ENCODE data around the gene ECM2. TPM values are rescaled to one million over a fixed set of nuclear protein-coding genes. Genes with fewer than 3 reads are reported as not detected.

ECM2 gene
- total RNA-seq, 2 experiments from 2014 or later = not detected

- no peak for ATAC-seq (ENCODE audit: low read depth)
- H3K4me3 Mint-ChIP-seq = no peak overlapping the region
These were observed 89.3 kb downstream of the ECM2 start for GRCh38 chr9:92446536-92446935.

More at GRCh38 chr9:92446536-92446935, 89.3 kb downstream of the ECM2 start:
- Mint-ChIP-seq H3K27ac (no peak overlapping the region), H3K9me3 (peaks cover 1% of the 10 kb centered on the region), H3K36me3 (peaks cover 6% of the 10 kb centered on the region), H3K4me1 (no peaks in the 10 kb centered on the region), H3K27me3 (no peaks in the 10 kb centered on the region)
- DNase-seq = no peak
- POLR2A ChIA-PET = no interaction called here

Small RNA genes lying within 50 kb of the gene (microRNA-seq; reads per million reads assigned to microRNA genes)
- not detected for gene MIR4670

Other genes starting within 250 kb of the ECM2 start
- 100 to 1,000 TPM; 120 to 123 TPM for gene IARS1, start 242.3 kb downstream of the ECM2 start, total RNA-seq
- gene NOL8, start 210.6 kb downstream of the ECM2 start, total RNA-seq = 10 to 100 TPM; 65.6 to 69.2 TPM
- 10 to 100 TPM; 19.6 to 20.6 TPM for gene CENPP, start 210.0 kb downstream of the ECM2 start, total RNA-seq
- not detected for gene OGN, start 131.4 kb downstream of the ECM2 start, total RNA-seq
- gene OMD, start 111.5 kb downstream of the ECM2 start, total RNA-seq = not detected
- not detected for gene ASPN, start 53.5 kb downstream of the ECM2 start, total RNA-seq
- gene IPPK, start 134.1 kb upstream of the ECM2 start, total RNA-seq = 1 to 10 TPM; 9.4 to 9.7 TPM
- 10 to 100 TPM; 31.1 to 31.5 TPM for gene BICD2, start 228.8 kb upstream of the ECM2 start, total RNA-seq